ENCODE data around the gene DYNLT2. TPM values are rescaled to one million over a fixed set of nuclear protein-coding genes. Genes with fewer than 3 reads are reported as not detected.
A peak's percentile ranks its signal among the peaks of the same experiment; 100 is the strongest.
"Not testable (repeated sequence)": the region's sequence is repeated elsewhere in the genome, so short reads cannot be mapped to it uniquely, and the experiment has no call there.

The DYNLT2 gene
- total and polyA plus RNA-seq, 7 experiments from 2014 or later, result 0.58 to 4.7 (median 2.9) TPM

GRCh38 chr6:169766921-169767736 is 15.8 kb upstream of the DYNLT2 start:
- Mint-ChIP-seq H3K27ac (no peak overlapping the region), H3K27me3 (no peaks in the 10 kb centered on the region), H3K4me1 (peaks cover 0 to 8% (median 0%) of the 10 kb centered on the region in 7 donors), H3K9me3 (peaks cover 0 to 2% (median 0%) of the 10 kb centered on the region in 11 donors), H3K36me3 (peaks cover 7 to 60% (median 35%) of the 10 kb centered on the region in 5 donors), H3K4me3 (no peak overlapping the region)
- no peak for DNase-seq
- H3K27ac ChIP-seq (ENCODE audit: low read depth, low read length), result no peak overlapping the region
- H3K4me3 ChIP-seq (ENCODE audit: low read length), result no peak overlapping the region
- H3K4me1 ChIP-seq (ENCODE audit: control insufficient read depth in 2 of 2, insufficient read depth in 2 of 2, low read length in 2 of 2), result no peaks in the 10 kb centered on the region
- no peaks in the 10 kb centered on the region for H3K27me3 ChIP-seq (ENCODE audit: control insufficient read depth in 2 of 2, insufficient read depth in 2 of 2, low read length in 2 of 2)
- H3K9me3 ChIP-seq (ENCODE audit: control insufficient read depth in 2 of 3, low read length in 3 of 3), result no peaks in the 10 kb centered on the region
- ChIA-PET POLR2A (interaction anchor here (2.0 kb wide), 1 partner anchor 15 kb away, joined by 7 read pairs; the partner anchor contains the start of genes DYNLT2 and ERMARD), CTCF (interaction anchor here (1.4 kb wide), 1 partner anchor 11 kb away, joined by 4 read pairs; no protein-coding TSS in a partner anchor)
- peak; percentile 8 for ATAC-seq
- H3K36me3 ChIP-seq (ENCODE audit: control insufficient read depth in 2 of 3, insufficient read depth in 3 of 3, low read length in 3 of 3), result peaks cover 11 to 74% (median 18%) of the 10 kb centered on the region in 3 experiments
- intact Hi-C loops (cut with micrococcal nuclease), result no loop called here

- POLR2A ChIA-PET, result interaction anchor here (2.0 kb wide), 1 partner anchor 14 kb away, joined by 7 read pairs; the partner anchor contains the start of genes DYNLT2 and ERMARD
- no peaks in the 10 kb centered on the region for H3K4me1 ChIP-seq (ENCODE audit: control insufficient read depth in 2 of 2, insufficient read depth in 2 of 2, low read length in 2 of 2)
- H3K36me3 Mint-ChIP-seq, result peaks cover 5 to 52% (median 31%) of the 10 kb centered on the region in 5 donors
- CTCF ChIA-PET, result interaction anchor here (1.4 kb wide), 1 partner anchor 10 kb away, joined by 4 read pairs; no protein-coding TSS in a partner anchor
- no peak overlapping the region for H3K4me3 ChIP-seq (ENCODE audit: low read length)
- peaks cover 11 to 75% (median 14%) of the 10 kb centered on the region in 3 experiments for H3K36me3 ChIP-seq (ENCODE audit: control insufficient read depth in 2 of 3, insufficient read depth in 3 of 3, low read length in 3 of 3)
- H3K9me3 Mint-ChIP-seq, result peaks cover 0 to 2% (median 0%) of the 10 kb centered on the region in 11 donors
- H3K27ac Mint-ChIP-seq, result no peak overlapping the region
- no peaks in the 10 kb centered on the region for H3K27me3 ChIP-seq (ENCODE audit: control insufficient read depth in 2 of 2, insufficient read depth in 2 of 2, low read length in 2 of 2)
- no peak overlapping the region for H3K4me3 Mint-ChIP-seq
- H3K9me3 ChIP-seq (ENCODE audit: control insufficient read depth in 2 of 3, low read length in 3 of 3), result no peaks in the 10 kb centered on the region
- intact Hi-C loops (cut with micrococcal nuclease), result no loop called here
- ATAC-seq (no peak), DNase-seq (no peak)
- H3K27ac ChIP-seq (ENCODE audit: low read depth, low read length), result no peak overlapping the region
- H3K27me3 Mint-ChIP-seq, result no peaks in the 10 kb centered on the region
- peaks cover 0 to 8% (median 0%) of the 10 kb centered on the region in 7 donors for H3K4me1 Mint-ChIP-seq
These were observed 14.9 kb upstream of the DYNLT2 start for GRCh38 chr6:169766232-169766631.

GRCh38 chr6:169765789-169766188 is 14.4 kb upstream of the DYNLT2 start:
- H3K9me3 Mint-ChIP-seq; H3K4me1 Mint-ChIP-seq; H3K4me3 ChIP-seq (ENCODE audit: low read length); H3K4me1 ChIP-seq (ENCODE audit: control insufficient read depth in 2 of 2, insufficient read depth in 2 of 2, low read length in 2 of 2); H3K27ac ChIP-seq (ENCODE audit: low read depth, low read length); ATAC-seq; H3K9me3 ChIP-seq (ENCODE audit: control insufficient read depth in 2 of 3, low read length in 3 of 3); H3K27me3 ChIP-seq (ENCODE audit: control insufficient read depth in 2 of 2, insufficient read depth in 2 of 2, low read length in 2 of 2); H3K27ac Mint-ChIP-seq; intact Hi-C loops (cut with micrococcal nuclease); H3K4me3 Mint-ChIP-seq; H3K27me3 Mint-ChIP-seq; DNase-seq: not testable (repeated sequence)
- peaks cover 11 to 80% (median 14%) of the 10 kb centered on the region in 3 experiments for H3K36me3 ChIP-seq (ENCODE audit: control insufficient read depth in 2 of 3, insufficient read depth in 3 of 3, low read length in 3 of 3)
- ChIA-PET CTCF (interaction anchor here (0.6 to 1.4 kb wide), 2 partner anchors 10 to 252 kb away, joined by 3 to 4 read pairs; no protein-coding TSS in a partner anchor), POLR2A (interaction anchor here (2.0 kb wide), 1 partner anchor 14 kb away, joined by 7 read pairs; the partner anchor contains the start of genes DYNLT2 and ERMARD)
- H3K36me3 Mint-ChIP-seq, result peaks cover 5 to 53% (median 32%) of the 10 kb centered on the region in 5 donors

- Histone ChIP-seq H3K36me3 (ENCODE audit: control insufficient read depth in 2 of 3, insufficient read depth in 3 of 3, low read length in 3 of 3) (peaks cover 17 to 86% (median 20%) of the 10 kb centered on the region in 3 experiments), H3K27me3 (ENCODE audit: control insufficient read depth in 2 of 2, insufficient read depth in 2 of 2, low read length in 2 of 2) (no peaks in the 10 kb centered on the region), H3K4me3 (ENCODE audit: low read length) (no peak overlapping the region), H3K27ac (ENCODE audit: low read depth, low read length) (no peak overlapping the region), H3K4me1 (ENCODE audit: control insufficient read depth in 2 of 2, insufficient read depth in 2 of 2, low read length in 2 of 2) (no peaks in the 10 kb centered on the region), H3K9me3 (ENCODE audit: control insufficient read depth in 2 of 3, low read length in 3 of 3) (no peaks in the 10 kb centered on the region)
- no peak overlapping the region for H3K27ac Mint-ChIP-seq
- DNase-seq (no peak), ATAC-seq (no peak)
- peaks cover 0 to 8% (median 0%) of the 10 kb centered on the region in 7 donors for H3K4me1 Mint-ChIP-seq
- H3K27me3 Mint-ChIP-seq, result no peaks in the 10 kb centered on the region
- no peak overlapping the region for H3K4me3 Mint-ChIP-seq
- POLR2A ChIA-PET, result no interaction called here
- CTCF ChIA-PET, result no interaction called here
- intact Hi-C loops (cut with micrococcal nuclease), result no loop called here
- peaks cover 0 to 2% (median 0%) of the 10 kb centered on the region in 11 donors for H3K9me3 Mint-ChIP-seq
- peaks cover 6 to 68% (median 39%) of the 10 kb centered on the region in 5 donors for H3K36me3 Mint-ChIP-seq
These were observed 12.5 kb upstream of the DYNLT2 start for GRCh38 chr6:169763881-169764280.

GRCh38 chr6:169763308-169763707 is 11.9 kb upstream of the DYNLT2 start:
- H3K27ac ChIP-seq (ENCODE audit: low read depth, low read length), result no peak overlapping the region
- Mint-ChIP-seq H3K4me1 (peaks cover 0 to 8% (median 0%) of the 10 kb centered on the region in 7 donors), H3K27ac (peak overlapping the region in 1 of 9 donors; percentile 20), H3K36me3 (peaks cover 7 to 73% (median 39%) of the 10 kb centered on the region in 5 donors), H3K4me3 (no peak overlapping the region), H3K9me3 (peaks cover 0 to 2% (median 0%) of the 10 kb centered on the region in 11 donors), H3K27me3 (no peaks in the 10 kb centered on the region)
- H3K9me3 ChIP-seq (ENCODE audit: control insufficient read depth in 2 of 3, low read length in 3 of 3), result no peaks in the 10 kb centered on the region
- POLR2A ChIA-PET, result no interaction called here
- H3K27me3 ChIP-seq (ENCODE audit: control insufficient read depth in 2 of 2, insufficient read depth in 2 of 2, low read length in 2 of 2), result no peaks in the 10 kb centered on the region
- ATAC-seq (no peak), DNase-seq (no peak)
- H3K4me3 ChIP-seq (ENCODE audit: low read length), result no peak overlapping the region
- H3K36me3 ChIP-seq (ENCODE audit: control insufficient read depth in 2 of 3, insufficient read depth in 3 of 3, low read length in 3 of 3), result peaks cover 17 to 81% (median 20%) of the 10 kb centered on the region in 3 experiments
- intact Hi-C loops (cut with micrococcal nuclease), result no loop called here
- no peaks in the 10 kb centered on the region for H3K4me1 ChIP-seq (ENCODE audit: control insufficient read depth in 2 of 2, insufficient read depth in 2 of 2, low read length in 2 of 2)
- CTCF ChIA-PET, result no interaction called here

- DNase-seq (no peak), ATAC-seq (no peak)
- Histone ChIP-seq H3K27me3 (ENCODE audit: control insufficient read depth in 2 of 2, insufficient read depth in 2 of 2, low read length in 2 of 2) (no peaks in the 10 kb centered on the region), H3K9me3 (ENCODE audit: control insufficient read depth in 2 of 3, low read length in 3 of 3) (no peaks in the 10 kb centered on the region), H3K4me3 (ENCODE audit: low read length) (no peak overlapping the region), H3K4me1 (ENCODE audit: control insufficient read depth in 2 of 2, insufficient read depth in 2 of 2, low read length in 2 of 2) (peaks cover 14 to 15% of the 10 kb centered on the region in 2 donors), H3K27ac (ENCODE audit: low read depth, low read length) (no peak overlapping the region), H3K36me3 (ENCODE audit: control insufficient read depth in 2 of 3, insufficient read depth in 3 of 3, low read length in 3 of 3) (peaks cover 0 to 22% (median 9%) of the 10 kb centered on the region in 3 experiments)
- Mint-ChIP-seq H3K27ac (no peak overlapping the region), H3K4me1 (peaks cover 19 to 34% (median 28%) of the 10 kb centered on the region in 7 donors), H3K27me3 (no peaks in the 10 kb centered on the region), H3K9me3 (no peaks in the 10 kb centered on the region), H3K36me3 (peaks cover 12 to 30% (median 16%) of the 10 kb centered on the region in 5 donors), H3K4me3 (no peak overlapping the region)
- POLR2A ChIA-PET, result interaction anchor here (0.7 to 1.7 kb wide), 4 partner anchors 37 to 798 kb away, joined by 3 to 4 read pairs (median 4); partner anchors contain the start of genes C6orf120 and WDR27
- intact Hi-C loops (cut with micrococcal nuclease), result no loop called here
- CTCF ChIA-PET, result no interaction called here
These were observed 3.8 kb upstream of the DYNLT2 start for GRCh38 chr6:169755162-169755561.

Data from naive thymus-derived CD4-positive, alpha-beta T cell (primary cell).